ENCODE results near the gene GLT8D2.

GLT8D2 gene

DNA sequence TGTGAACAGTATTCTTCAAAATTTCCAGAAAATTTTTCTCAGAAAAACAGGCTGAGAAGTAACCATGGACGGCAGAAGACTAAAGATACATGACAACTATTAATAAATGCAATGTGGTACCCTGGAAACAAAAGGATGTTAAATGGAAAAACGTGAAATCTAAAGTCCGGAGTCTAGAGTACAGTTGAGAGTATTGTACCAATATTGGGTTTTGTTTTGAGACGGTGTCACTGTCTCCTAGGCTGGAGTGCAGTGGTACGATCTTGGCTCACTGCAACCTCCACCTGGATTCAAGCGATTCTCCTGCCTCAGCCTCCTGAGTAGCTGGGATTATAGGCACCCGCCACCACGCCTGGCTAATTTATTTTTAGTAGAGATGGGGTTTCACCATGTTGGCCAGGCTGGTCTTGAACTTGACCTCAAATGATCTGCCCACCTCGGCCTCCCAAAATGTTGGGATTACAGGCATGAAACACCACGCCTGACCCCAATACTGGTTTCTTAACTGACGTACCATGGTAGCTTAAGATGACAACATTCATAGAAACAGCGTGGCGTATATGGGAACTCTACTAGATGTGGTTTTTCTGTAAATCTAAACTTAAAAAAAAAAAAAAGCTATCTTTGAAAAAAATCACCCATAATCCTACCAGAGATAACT lies 101.1 kb downstream of the GLT8D2 start:
- DNase-seq (ENCODE audit: low spot score), result no peak

DNA sequence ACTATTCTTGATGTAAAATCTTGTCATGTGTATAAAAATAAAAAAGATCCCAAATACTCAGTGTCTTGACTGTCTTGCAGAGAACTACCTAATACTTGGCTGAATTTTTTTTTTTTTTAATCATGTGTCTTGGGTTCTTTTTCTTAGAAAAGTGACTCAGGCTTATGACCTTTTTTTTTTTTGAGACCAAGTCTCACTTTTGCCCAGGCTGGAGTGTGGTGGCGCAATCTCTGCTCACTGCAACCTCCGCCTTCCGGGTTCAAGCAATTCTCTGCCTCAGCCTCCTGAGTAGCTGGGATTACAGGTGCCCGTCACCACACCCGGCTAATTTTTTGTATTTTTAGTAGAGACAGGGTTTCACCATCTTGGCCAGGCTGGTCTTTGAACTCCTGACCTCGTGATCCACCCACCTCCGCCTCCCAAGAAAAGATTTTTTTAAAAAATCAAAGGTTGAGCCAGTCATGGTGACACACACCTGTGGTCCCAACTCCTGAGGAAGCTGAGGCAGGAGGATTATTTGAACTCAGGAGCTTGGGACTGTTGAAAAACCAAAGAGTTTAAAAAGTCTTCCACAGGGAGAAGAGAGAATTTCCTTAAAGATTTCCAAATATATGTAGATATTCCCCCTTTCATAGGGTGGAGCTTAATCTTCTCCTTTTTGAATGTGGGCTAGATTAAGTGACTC lies 102.0 kb downstream of the GLT8D2 start:
- DNase-seq (ENCODE audit: low spot score), result no peak

GRCh38 chr12:103944964-103945363 lies 105.0 kb downstream of the GLT8D2 start:
- DNase-seq (ENCODE audit: low spot score), result no peak

Data from kidney capillary endothelial cell (primary cell).